ENCODE data around the gene TMEM44.

TMEM44 gene

DNA sequence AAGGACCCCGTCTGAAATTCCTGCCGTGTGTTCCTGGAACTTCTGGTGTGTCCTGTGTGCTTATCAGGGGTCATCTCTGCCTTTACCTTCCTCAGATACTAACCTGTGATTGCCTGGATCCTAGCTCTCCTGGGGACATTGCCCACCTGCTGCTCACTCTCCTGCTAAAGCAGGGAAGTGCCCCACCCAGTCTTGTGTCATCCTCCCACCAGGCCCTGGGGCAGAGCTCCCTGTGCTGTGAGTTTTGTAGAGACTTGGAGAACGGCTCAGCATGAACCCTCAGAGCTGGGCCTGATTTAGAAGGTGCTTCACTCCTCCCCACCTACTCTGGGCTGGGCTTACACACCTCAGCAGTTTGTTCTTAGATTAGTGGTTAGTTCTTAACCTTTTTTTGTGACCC, 3.8 kb upstream of the TMEM44 start:
- no peaks in the 10 kb centered on the region for H3K9me2 ChIP-seq (replicated peaks; ENCODE audit: insufficient read depth, low read length)

DNA sequence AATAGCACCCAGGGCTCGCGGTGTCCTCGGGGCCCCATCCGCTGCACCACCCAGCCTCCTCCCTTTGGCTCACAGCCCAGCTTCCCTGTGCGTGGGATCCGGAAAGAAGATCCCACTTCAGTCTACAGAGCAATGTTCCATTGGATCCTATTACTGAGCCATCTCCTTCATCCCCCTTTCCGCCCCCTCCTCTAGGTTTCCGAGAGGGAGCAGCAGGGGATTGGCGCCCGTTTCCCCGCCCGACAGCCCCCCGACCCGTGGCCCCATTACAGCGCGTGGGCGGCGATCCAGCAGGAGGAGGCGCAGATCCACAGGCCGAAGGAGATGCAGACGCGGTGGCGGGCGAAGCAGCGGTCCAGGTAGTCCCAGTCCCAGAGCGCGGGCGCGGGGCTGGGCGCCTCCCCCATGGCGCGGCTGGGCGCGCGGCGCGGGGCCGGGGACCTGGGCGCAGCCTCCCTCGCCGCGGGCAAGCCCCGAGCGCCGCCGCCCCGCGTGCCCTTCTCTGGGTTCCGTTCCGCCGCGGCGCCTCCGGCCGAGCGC, 340 bp downstream of the TMEM44 start:
- no peaks in the 10 kb centered on the region for H3K9me3 ChIP-seq (ENCODE audit: insufficient read depth, low read length)
- H4K20me1 ChIP-seq (ENCODE audit: low read depth, low read length): no peaks in the 10 kb centered on the region
- H3K27ac ChIP-seq (ENCODE audit: low read depth, low read length): peak overlapping the region; percentile 60; the same call in 1 of the 2 replicates
- H3K79me2 ChIP-seq (ENCODE audit: insufficient read depth, low read length): peaks cover 16% of the 10 kb centered on the region; the same call in 1 of the 2 replicates
- no peaks in the 10 kb centered on the region for H3K9me2 ChIP-seq (replicated peaks; ENCODE audit: insufficient read depth, low read length)
- peak overlapping the region; percentile 93 for H2AFZ ChIP-seq (ENCODE audit: low read depth, low read length, severe bottlenecking)
- H3K4me2 ChIP-seq (ENCODE audit: low read depth, low read length, poor library complexity, severe bottlenecking): peak overlapping the region; percentile 76
- no peaks in the 10 kb centered on the region for H3K27me3 ChIP-seq (ENCODE audit: low read length)
- peaks cover 8% of the 10 kb centered on the region for H3K36me3 ChIP-seq (ENCODE audit: low read length)
- TF ChIP-seq EZH2phosphoT487 (conservative IDR thresholded peaks at IDR 0.05; ENCODE audit: low read length): no peak
- TF ChIP-seq, protein P1, sequence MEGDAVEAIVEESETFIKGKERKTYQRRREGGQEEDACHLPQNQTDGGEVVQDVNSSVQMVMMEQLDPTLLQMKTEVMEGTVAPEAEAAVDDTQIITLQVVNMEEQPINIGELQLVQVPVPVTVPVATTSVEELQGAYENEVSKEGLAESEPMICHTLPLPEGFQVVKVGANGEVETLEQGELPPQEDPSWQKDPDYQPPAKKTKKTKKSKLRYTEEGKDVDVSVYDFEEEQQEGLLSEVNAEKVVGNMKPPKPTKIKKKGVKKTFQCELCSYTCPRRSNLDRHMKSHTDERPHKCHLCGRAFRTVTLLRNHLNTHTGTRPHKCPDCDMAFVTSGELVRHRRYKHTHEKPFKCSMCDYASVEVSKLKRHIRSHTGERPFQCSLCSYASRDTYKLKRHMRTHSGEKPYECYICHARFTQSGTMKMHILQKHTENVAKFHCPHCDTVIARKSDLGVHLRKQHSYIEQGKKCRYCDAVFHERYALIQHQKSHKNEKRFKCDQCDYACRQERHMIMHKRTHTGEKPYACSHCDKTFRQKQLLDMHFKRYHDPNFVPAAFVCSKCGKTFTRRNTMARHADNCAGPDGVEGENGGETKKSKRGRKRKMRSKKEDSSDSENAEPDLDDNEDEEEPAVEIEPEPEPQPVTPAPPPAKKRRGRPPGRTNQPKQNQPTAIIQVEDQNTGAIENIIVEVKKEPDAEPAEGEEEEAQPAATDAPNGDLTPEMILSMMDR (IDR thresholded peaks at IDR 0.05; ENCODE audit: insufficient read depth, low read length, poor library complexity, severe bottlenecking): no peak
- H3K4me3 ChIP-seq (ENCODE audit: insufficient read depth, low read length, poor library complexity, severe bottlenecking): peak overlapping the region; percentile 70
- 0 out of 2 replicates have a peak, but pooled peaks cover 4% of the 10 kb centered on the region for H3F3A ChIP-seq (ENCODE audit: insufficient read depth)
- peak overlapping the region; percentile 83 for H3K9ac ChIP-seq (ENCODE audit: low read length)

More for the DNA sequence above, 3.8 kb upstream of the TMEM44 start:
- Histone ChIP-seq H3K27me3 (ENCODE audit: low read length) (no peaks in the 10 kb centered on the region), H3K27ac (ENCODE audit: low read depth, low read length) (no peak overlapping the region), H3K79me2 (ENCODE audit: insufficient read depth, low read length) (peaks cover 9% of the 10 kb centered on the region; the same call in 1 of the 2 replicates), H3K9ac (ENCODE audit: low read length) (no peak overlapping the region), H3K9me3 (ENCODE audit: insufficient read depth, low read length) (no peaks in the 10 kb centered on the region), H3K36me3 (ENCODE audit: low read length) (no peaks in the 10 kb centered on the region; the same call in 1 of the 2 replicates), H3K4me3 (ENCODE audit: insufficient read depth, low read length, poor library complexity, severe bottlenecking) (no peak overlapping the region), H3K4me2 (ENCODE audit: low read depth, low read length, poor library complexity, severe bottlenecking) (no peak overlapping the region), H4K20me1 (ENCODE audit: low read depth, low read length) (no peaks in the 10 kb centered on the region), H3F3A (ENCODE audit: insufficient read depth) (0 out of 2 replicates have a peak, but pooled peaks cover 4% of the 10 kb centered on the region), H2AFZ (ENCODE audit: low read depth, low read length, severe bottlenecking) (no peak overlapping the region)
- TF ChIP-seq EZH2phosphoT487 (conservative IDR thresholded peaks at IDR 0.05; ENCODE audit: low read length): no peak
- TF ChIP-seq, protein P1 (IDR thresholded peaks at IDR 0.05; ENCODE audit: insufficient read depth, low read length, poor library complexity, severe bottlenecking): no peak

- no peaks in the 10 kb centered on the region for H3K9me2 ChIP-seq (replicated peaks; ENCODE audit: insufficient read depth, low read length)
- no peak for TF ChIP-seq EZH2phosphoT487 (conservative IDR thresholded peaks at IDR 0.05; ENCODE audit: low read length)
- TF ChIP-seq, protein P1 (IDR thresholded peaks at IDR 0.05; ENCODE audit: insufficient read depth, low read length, poor library complexity, severe bottlenecking): no peak
These were observed 902 bp downstream of the TMEM44 start for GRCh38 chr3:194632226-194632808.

More at GRCh38 chr3:194632226-194632808, 902 bp downstream of the TMEM44 start:
- peak overlapping the region; percentile 70 for H3K4me3 ChIP-seq (ENCODE audit: insufficient read depth, low read length, poor library complexity, severe bottlenecking)
- H3K27me3 ChIP-seq (ENCODE audit: low read length): no peaks in the 10 kb centered on the region
- peak overlapping the region; percentile 76 for H3K4me2 ChIP-seq (ENCODE audit: low read depth, low read length, poor library complexity, severe bottlenecking)
- 0 out of 2 replicates have a peak, but pooled peaks cover 3% of the 10 kb centered on the region for H3F3A ChIP-seq (ENCODE audit: insufficient read depth)
- peaks cover 16% of the 10 kb centered on the region; the same call in 1 of the 2 replicates for H3K79me2 ChIP-seq (ENCODE audit: insufficient read depth, low read length)
- peak overlapping the region; percentile 60; the same call in 1 of the 2 replicates for H3K27ac ChIP-seq (ENCODE audit: low read depth, low read length)
- peak overlapping the region; percentile 93 for H2AFZ ChIP-seq (ENCODE audit: low read depth, low read length, severe bottlenecking)
- H3K9ac ChIP-seq (ENCODE audit: low read length): peak overlapping the region; percentile 83
- peaks cover 8% of the 10 kb centered on the region for H3K36me3 ChIP-seq (ENCODE audit: low read length)
- H3K9me3 ChIP-seq (ENCODE audit: insufficient read depth, low read length): no peaks in the 10 kb centered on the region
- no peaks in the 10 kb centered on the region for H4K20me1 ChIP-seq (ENCODE audit: low read depth, low read length)
